Neural cell (in vitro differentiated cells): ENCODE data around the gene GBX2.

ENCODE experiments used
- CTCF ChIP-seq: fragments of 450-650 bp; IDR thresholded peaks from 2 replicates; pipeline ENCODE4 v1.5.1; 2014; ENCODE audit warnings: antibody characterized with exemption, mild to moderate bottlenecking, moderate library complexity; ENCODE audit not compliant: poor library complexity, severe bottlenecking
- EZH2 ChIP-seq: fragments of 200-600, 300-800 bp; shearing (Covaris generic), sonication (generic); IDR thresholded peaks from 2 replicates; pipeline ENCODE4 v1.6.1; 2014; ENCODE audit warnings: antibody characterized with exemption, low read length, borderline replicate concordance, mild to moderate bottlenecking; ENCODE audit not compliant: insufficient read depth, poor library complexity, severe bottlenecking
- POLR2AphosphoS5 ChIP-seq: IDR thresholded peaks from 2 replicates; pipeline ENCODE4 v1.6.1; 2012

- TF ChIP-seq CTCF (no peak), POLR2AphosphoS5 (no peak), EZH2 (peak; percentile 25)
Measured at GRCh38 chr2:236171680-236172254, 3.6 kb upstream of the GBX2 start.
